Lower leg skin (tissue), 4 donors: Measurements from ENCODE around the gene ARHGDIA. TPM values are rescaled to one million over a fixed set of nuclear protein-coding genes. Genes with fewer than 3 reads are reported as not detected.

Experiments
- DNase-seq, 2 donors: peaks; one replicate each; pipeline ENCODE4 v3.0.0-alpha.2; 2019; ENCODE audit warnings: low spot score in 2 of 2
- H3K4me3 ChIP-seq: fragments of 200-600 bp; sonication (generic); 2 replicates; pipeline ENCODE4 v1.5.1; 2017; ENCODE audit warnings: mild to moderate bottlenecking, low read depth; ENCODE audit not compliant: poor library complexity, severe bottlenecking
- CTCF ChIP-seq, 3 donors: fragments of 450-650 bp; IDR thresholded peaks; one replicate each; pipeline ENCODE4 v1.5.1; 2016; ENCODE audit warnings: antibody characterized with exemption in 3 of 3, mild to moderate bottlenecking in 3 of 3, moderate library complexity in 2 of 3
- POLR2A ChIP-seq, 2 donors: fragments of 450-650 bp; IDR thresholded peaks; one replicate each; pipeline ENCODE4 v1.6.1; 2016 to 2017; ENCODE audit warnings: antibody characterized with exemption in 2 of 2, mild to moderate bottlenecking in 1 of 2, moderate library complexity in 1 of 2
- WGBS, 2 donors: methylation state at CpG; one replicate each; pipeline ENCODE4 v1.1.5; 2018; 5-methylcytosine and 5-hydroxymethylcytosine counted together
- intact Hi-C: fragments of 100-400 bp; cut with DNase I; formaldehyde crosslinking; loops from one replicate; pipeline ENCODE4 v1.15.0; 2023; ENCODE audit warnings: low total_unique reads
- total RNA-seq, 4 donors: library from RNA; depleted of rRNA; stranded (reverse); fragments of >200 nt; gene quantifications; one replicate each; pipeline ENCODE4 v1.1.0, GENCODE V29; 2016

Gene ARHGDIA
- total RNA-seq, 4 donors from 2014 or later = 144 to 280 (median 201) TPM

DNA sequence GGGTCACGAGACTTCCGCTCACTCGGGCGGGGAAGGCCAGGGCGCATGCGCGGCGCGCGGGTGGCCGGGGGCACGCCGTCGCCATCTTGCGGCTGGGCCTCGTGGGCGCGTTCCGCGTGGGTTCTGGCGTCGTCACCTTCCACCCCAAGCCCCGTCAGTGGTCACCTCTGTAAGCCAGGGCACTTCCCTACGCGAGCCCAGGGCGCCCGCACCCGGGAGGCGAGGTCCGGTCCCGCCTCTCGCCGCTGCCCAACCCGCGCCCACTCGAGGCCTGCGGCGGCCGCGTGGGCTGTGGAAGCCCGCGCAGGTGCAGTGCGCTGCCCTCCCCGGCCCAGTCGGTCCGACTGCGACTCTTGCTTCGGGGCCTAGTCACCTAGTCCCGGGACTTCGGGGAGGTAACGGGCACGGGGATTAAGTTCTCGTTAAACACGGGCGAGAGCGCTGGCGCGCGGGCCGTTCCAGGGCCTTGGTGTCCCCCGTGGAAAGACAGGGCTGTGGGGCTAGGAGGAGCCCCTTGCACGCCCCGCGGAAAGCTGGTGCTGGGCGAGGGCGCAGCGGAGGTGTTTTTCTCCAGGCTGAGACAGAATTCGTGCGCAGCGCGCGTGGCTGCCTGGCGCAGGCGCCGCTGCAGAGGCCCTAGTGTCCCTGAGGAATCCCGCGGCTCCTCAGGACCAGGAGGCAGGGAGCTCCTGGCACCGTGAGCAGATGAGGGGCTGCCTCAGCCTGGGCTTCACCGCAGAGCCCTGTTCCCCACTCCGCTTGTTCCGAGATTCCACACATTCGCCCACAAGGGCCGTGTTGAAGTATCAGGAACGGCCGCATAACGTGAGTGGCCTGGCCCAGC, 472 bp upstream of the ARHGDIA start:
- intact Hi-C loops = no loop called here
- DNase-seq = peak; percentile 92 to 99
- WGBS, 2 donors = 0% methylated on average over 39 to 53 of the region's 86 CpGs
- peak in 1 of 3 donors; percentile 76 for TF ChIP-seq CTCF (IDR thresholded peaks at IDR 0.05)
- TF ChIP-seq POLR2A (IDR thresholded peaks at IDR 0.05) = peak in 1 of 2 donors; percentile 92
- H3K4me3 ChIP-seq = peak overlapping the region; percentile 86

DNA sequence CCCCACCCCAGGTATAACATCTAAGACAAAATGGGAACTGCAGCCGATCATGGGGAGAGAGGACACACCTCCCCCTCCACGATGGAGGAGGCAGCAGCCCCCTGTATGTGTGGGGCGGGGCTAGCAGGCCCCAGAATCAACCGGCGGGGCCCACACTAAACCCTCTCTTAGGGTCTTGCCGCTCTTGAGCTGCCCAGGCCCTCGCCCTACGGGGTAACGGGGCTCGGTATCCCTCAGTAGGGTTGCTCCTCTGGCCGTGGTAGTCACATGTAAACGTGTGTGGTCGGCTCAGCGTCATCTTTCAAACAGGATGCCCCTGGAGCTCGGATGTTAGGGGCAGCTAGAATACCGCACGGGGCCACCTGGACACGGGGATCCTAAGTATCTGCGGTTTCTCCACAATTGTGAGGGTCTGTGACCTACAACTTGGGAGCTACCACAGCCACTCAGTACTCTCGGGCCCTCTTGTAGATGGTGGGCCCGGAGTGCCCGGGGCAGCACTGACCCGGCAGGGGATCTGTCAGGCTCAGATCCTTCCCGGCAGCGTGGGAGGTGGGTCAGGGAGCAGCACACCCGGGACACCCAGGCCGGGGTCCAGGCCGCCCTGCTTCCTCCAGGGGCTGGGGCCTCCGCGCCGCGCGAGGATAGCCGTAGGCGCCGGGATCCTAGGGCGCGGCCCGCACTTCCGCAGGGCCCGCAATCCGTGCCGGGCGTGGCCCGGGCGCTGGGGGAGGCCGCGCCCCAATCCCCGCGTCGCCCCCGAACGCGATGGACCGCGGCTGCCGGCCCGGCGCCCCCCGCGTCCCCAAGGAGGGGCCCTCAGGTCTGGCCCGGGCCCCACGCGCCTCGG, 781 bp downstream of the ARHGDIA start:
- intact Hi-C loops = no loop called here
- WGBS, 2 donors = 4 to 6% methylated on average over 21 to 27 of the region's 65 CpGs
- TF ChIP-seq CTCF (IDR thresholded peaks at IDR 0.05) (no peak), POLR2A (IDR thresholded peaks at IDR 0.05) (no peak)
- peak in 1 of 2 donors; percentile 90 for DNase-seq
- H3K4me3 ChIP-seq = peak overlapping the region; percentile 56

DNA sequence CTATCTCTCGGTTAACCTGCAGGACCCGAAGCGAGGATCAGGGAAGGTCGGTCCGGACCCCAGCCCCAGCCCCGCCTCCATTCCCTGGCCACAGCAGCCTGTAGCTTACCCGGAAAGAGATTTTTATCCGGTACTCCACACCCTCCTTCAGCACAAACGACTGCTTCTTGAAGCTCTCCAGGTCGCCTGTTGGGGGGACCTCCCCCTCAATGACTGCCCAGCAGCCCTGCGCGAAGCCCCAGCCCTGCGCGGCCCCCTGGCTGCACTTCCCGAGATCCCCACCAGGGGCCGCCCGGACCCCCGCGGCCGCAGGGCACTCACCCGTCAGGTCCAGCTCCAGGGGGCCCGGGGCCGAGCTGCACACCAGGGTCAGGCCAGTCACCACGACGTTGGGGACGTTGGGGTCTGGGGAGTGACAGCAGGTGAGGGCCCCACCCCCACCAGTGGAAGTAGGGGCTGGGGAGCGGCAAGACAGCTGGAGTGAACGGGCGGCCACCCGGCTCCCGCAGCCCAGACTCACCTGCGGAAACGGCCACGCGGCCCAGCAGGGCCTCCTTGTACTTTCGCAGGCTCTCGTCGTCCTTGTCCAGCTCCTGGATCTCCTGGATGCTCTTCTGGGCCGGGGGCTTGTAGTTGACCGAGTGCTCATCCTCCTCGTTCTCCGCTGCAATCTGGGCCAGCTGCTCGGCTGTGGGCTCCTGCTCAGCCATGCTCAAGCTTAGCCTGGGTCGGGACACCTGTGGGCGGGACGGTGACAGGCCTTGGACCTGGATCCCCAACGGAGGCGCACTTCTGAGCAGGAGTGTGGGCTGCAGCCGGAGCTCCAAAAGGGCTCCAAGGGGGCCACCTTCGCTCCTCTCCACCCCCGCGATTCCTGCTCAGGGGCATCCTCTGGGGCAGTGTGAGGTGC, 1.7 kb downstream of the ARHGDIA start:
- WGBS, 2 donors = 55 to 60% methylated on average over 25 to 42 of the region's 52 CpGs
- TF ChIP-seq POLR2A (IDR thresholded peaks at IDR 0.05) (no peak), CTCF (IDR thresholded peaks at IDR 0.05) (peak in 1 of 3 donors; percentile 41)
- DNase-seq = no peak
- intact Hi-C loops = no loop called here
- no peak overlapping the region for H3K4me3 ChIP-seq

GRCh38 chr17:81868674-81869220, 2.4 kb downstream of the ARHGDIA start:
- no peak overlapping the region for H3K4me3 ChIP-seq
- DNase-seq = no peak
- intact Hi-C loops = no loop called here
- WGBS, 2 donors = 74 to 76% methylated on average over 23 to 26 of the region's 30 CpGs
- TF ChIP-seq CTCF (IDR thresholded peaks at IDR 0.05) = no peak
- TF ChIP-seq POLR2A (IDR thresholded peaks at IDR 0.05) = no peak
